G401 (cell line): ENCODE data around the gene KRT6A. TPM values are rescaled to one million over a fixed set of nuclear protein-coding genes. Genes with fewer than 3 reads are reported as not detected.
"Not testable (repeated sequence)": the region's sequence is repeated elsewhere in the genome, so short reads cannot be mapped to it uniquely, and the experiment has no call there.

Experiments used
- DNase-seq: peaks from one replicate; pipeline ENCODE4 v3.0.0-alpha.2; 2015; ENCODE audit warnings: low spot score
- in situ Hi-C: cut with HindIII; loops from 2 replicates; pipeline ENCODE4 v1.10.0; 2016; ENCODE audit warnings: low sequenced_read_pairs, mixed read lengths
- total RNA-seq: library from RNA; depleted of rRNA; stranded (reverse); fragments of >200 nt; shearing (Covaris generic); gene quantifications from 2 replicates; pipeline ENCODE4 v1.2.3, GENCODE V29; 2014

Gene KRT6A
- total RNA-seq, 1 experiment from 2014 or later, result not detected

DNA sequence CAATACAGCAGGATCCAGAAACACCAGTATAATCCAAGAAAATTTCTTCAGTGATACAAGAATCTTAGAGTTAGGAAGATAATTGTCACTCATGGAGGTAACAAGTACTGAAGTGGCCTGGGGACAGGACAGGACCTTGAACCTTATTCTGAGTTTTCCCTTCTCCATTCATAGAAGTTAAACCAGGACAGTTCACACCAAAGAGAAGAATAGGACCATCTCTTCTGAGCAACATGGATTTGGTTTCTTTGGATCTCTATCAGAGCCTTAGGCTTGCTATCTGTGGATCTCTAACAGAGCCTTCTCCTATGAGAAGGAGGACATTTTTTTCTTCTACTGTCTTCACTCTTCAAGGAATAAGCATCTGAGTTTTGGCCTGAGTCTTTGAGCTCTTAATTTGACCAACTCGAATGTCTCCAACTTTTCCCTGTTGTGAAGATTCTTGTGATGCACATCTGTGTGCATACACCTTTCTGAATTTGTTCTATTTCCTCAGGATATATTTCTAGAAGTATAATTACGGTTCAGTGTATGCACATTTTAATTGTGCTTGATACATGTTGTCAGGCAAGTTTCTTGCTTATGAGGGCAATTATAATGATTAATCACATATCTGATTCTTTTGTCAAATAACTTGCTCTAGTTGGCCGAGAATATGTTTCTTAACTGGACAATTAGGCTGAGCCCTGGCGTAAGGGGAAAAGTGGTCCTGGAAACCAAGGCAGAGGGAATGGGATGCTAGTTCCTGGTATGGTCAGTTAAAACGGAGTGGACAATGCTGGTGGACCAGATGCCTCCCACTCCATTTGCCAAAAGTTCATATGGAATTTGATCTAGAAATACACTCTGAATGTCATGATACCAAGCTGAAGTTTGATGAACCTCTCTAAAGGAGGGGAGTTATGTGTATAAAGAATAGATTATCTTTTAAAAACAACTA lies 6.6 kb downstream of the KRT6A start:
- in situ Hi-C loops, result no loop called here

DNA sequence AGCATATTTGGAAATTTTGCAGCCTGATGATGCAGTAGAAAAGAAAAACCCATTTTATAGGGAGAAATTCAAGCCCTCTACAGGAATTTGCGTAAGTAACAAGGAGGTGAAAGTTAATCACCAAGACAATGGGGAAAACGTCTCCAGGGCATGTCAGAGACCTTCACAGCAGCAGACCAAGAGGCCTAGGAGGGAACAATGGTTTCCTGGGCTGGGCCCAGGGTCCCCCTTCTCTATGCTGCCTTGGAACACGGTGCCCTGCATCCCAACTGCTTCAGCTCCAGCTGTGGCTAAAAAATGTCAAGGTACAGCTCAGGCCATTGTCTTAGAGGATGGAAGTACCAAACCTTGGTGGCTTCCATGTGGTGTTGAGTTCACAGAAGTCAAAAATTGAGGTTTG lies 13.0 kb downstream of the KRT6A start:
- in situ Hi-C loops, result no loop called here
- DNase-seq, result no peak

More for the DNA sequence above, 6.6 kb downstream of the KRT6A start:
- DNase-seq, result no peak

DNA sequence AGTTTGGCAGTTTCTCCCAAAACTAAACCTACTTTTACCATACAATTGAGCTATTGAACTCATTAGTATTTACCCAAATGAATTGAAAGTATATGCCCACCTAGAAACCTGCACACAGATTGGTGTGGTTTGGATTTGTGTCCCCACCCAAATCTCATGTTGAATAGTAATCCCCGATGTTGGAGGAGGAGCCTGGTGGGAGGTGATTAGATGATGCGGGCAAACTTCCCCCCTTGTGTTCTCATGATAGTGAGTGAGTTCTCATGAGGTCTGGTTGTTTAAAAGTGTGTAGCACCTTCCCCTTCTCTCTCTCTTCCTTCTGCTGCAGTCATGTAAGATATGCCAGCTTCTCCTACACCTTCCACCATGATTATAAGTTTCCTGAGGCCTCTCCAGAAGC lies 15.4 kb downstream of the KRT6A start:
- in situ Hi-C loops, result no loop called here
- DNase-seq, result no peak

DNA sequence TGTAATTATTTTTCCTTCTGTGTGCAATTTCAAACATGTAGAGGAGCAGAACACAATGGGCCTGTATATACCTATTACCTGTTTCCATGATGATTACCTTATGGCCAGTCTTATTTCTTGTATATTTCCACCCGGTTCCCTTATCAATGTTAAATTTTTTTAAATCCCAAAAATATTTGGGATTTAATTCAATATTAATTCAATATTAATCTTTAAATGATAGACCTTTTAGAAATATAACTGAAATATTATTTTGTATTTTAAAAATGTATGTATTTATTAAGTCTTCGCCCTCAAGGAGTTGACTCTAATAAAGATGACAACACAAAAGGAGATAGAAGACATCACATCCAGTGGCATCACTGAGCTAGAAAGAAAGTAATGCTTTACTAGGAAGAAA lies 18.8 kb downstream of the KRT6A start:
- in situ Hi-C loops, result no loop called here
- DNase-seq, result no peak

DNA sequence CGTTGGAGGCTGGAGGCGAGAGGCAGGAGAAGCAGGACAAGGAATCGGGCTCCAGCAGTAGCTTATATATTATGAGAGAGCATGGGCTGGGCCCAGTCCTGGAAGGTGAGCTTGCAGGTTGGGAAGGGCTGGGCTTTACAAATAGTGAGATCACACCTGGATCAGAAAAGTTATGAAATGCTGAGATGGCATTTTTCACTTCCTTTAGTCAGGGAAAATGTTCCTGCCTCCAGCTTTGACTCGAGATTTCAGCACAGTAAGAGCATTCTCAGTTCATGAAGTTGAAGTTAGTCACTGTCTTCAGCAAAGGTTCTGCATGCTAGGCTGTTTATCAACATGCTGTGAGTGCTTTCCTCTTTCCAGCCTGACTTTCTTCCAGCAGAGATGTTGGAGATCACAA lies 19.3 kb downstream of the KRT6A start, which contains the start of gene KRT6C:
Gene KRT6C, minus strand, starts transcription at position 38 of the 400 bp plus-strand sequence. CDS start 68 bp downstream, outside the sequence.
- in situ Hi-C loops, result no loop called here
- DNase-seq, result no peak

DNA sequence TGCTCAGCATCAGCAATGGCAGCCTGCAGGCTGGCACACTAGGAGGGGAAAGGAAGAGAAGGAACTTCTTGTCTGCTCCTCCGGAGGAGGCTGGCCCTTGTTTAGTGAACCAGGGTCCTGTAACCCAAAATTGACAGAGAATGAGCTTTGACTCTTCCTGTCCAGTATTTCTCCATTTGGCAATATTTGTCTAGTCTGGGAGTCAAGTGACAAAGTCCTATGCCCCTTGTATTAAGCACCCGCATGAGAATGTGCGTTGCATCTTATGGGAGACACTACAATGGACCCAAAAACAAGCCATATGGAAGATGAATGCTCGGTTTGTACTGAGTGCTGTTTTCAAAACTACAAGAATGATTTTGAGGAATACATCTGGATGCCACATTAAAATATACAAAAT lies 23.2 kb downstream of the KRT6A start:
- in situ Hi-C loops, result no loop called here
- no peak for DNase-seq

DNA sequence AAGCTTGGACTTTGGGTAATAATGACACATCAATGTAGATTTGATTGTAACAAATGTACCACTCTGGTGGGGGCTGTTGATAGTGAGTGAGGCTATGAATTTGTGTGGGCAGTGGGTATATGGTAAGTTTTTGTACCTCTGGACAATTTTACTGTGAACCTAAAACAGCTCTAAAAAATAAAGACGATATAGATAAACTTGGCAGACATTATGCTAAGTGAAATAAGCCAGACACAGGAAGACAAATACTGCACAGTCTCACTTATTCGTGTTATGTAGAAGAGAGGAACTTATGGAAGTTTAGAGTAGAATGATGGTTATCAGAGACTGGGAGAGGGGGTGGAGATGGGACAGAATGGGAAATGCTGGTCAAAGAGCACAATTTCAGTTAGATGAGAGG lies 28.2 kb downstream of the KRT6A start:
- in situ Hi-C loops, result no loop called here
- no peak for DNase-seq

DNA sequence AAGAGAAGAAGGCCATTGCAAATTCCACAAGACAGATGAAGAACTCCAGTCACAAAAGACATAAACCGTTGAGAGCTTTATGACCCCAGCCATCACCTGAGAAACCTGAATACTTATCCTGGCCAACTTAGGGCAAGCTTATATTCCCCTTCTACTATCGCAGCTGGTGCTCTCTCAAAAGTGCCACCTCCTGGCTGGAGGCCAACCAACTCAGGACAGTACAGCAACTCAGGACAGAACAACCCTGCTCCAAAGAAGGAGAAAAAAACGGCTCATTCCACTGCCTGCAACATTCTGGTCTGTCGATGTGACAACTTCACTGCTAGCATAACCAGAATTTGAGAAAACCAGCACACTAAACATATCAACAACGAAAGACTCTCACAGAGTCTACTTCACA lies 31.4 kb downstream of the KRT6A start:
- in situ Hi-C loops, result no loop called here
- DNase-seq, result no peak

DNA sequence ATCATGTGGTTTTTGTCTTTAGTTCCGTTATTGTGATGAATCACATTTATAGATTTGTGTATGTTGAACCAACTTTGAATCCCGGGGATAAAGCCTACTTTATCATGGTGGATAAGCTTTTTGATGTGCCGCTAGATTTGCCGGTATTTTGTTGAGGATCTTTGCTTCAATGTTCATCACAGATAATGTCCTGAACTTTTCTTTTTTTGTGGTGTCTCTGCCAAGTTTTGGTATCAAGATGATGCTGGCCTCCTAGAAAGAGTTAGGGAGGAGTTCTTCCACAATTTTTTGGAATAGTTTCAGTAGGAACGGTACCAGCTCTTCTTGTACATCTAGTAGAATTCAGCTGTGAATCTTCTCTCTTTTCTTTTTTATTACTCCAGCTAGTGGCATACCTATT lies 34.2 kb downstream of the KRT6A start:
- in situ Hi-C loops, result no loop called here

DNA sequence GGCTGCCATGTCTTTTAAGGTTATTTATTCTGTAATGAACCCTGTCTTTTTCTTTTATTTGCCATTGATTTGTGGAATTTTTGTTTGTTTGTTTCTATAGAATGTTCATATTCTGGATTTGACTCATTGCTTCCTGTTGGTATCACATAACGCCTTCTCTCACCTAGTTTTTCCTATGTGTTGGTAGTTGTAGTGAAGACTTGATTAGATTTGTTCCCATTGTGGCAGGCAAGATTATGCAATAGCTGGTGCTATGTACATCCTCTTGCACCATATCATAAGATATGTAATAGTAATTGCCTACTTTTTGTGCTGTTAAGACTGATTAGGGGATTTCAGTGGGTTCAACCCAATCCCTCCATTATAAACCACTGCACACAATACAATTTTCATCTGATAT lies 37.2 kb downstream of the KRT6A start:
- in situ Hi-C loops, result no loop called here

More for the DNA sequence above, 34.2 kb downstream of the KRT6A start:
- DNase-seq, result no peak

DNA sequence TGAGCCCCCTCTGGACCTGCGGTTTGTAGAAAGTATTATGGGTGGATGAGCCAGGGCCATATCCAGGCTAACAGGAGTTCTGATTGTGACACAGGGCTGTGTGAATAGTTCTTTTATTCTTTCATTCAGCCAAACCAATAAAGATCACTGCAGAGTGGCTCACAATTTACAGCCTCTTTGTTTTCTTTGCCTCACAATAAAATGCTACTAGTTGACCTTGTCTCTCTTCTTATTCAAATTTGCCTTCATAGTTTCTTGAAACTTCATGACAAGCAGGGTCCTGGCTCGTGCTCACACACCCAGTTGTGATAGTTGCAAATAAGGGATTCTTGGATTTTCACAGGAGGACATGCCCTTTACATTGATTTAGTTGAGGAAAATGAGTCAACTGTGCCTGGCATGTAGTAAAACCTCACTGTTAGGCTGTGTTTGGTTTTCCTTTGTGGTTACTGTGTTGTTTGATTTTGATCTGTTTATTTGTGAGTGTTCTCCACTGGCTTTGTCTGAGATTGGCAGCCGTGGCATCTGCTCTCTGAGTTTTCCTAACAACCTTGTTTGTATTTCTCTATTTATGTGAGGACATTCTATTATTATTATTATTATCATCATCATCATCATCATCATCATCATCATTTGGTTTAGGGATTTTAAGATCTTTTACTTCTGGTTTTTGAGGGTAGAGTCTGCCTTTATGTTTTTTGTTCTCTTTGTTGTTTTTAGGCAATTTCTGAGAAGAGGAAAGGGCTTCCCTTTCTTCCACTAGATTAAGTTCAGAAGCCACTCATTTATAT lies 38.5 kb downstream of the KRT6A start:
- in situ Hi-C loops, result no loop called here
- DNase-seq, result no peak

More for the DNA sequence above, 37.2 kb downstream of the KRT6A start:
- DNase-seq, result no peak

DNA sequence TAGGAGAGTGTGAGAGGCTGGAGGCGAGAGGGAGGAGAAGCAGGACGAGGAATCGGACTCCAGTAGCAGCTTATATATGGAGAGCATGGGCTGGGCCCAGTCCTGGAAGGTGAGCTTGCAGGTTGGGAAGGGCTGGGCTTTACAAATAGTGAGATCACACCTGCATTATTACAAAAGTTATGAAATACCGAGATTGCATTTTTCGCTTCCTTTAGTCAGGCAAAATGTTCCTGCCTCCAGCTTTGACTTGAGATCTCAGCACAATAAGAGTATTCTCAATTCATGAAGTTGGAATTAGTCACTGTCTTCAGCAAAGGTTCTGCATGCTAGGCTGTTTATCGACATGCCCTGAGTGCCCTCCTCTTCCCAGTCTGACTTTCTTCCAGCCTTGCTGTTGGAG lies 41.0 kb downstream of the KRT6A start, which contains the start of gene KRT6B:
Gene KRT6B, minus strand, starts transcription at position 46 of the 400 bp plus-strand sequence. CDS start 68 bp downstream, outside the sequence.
- in situ Hi-C loops, result no loop called here

DNA sequence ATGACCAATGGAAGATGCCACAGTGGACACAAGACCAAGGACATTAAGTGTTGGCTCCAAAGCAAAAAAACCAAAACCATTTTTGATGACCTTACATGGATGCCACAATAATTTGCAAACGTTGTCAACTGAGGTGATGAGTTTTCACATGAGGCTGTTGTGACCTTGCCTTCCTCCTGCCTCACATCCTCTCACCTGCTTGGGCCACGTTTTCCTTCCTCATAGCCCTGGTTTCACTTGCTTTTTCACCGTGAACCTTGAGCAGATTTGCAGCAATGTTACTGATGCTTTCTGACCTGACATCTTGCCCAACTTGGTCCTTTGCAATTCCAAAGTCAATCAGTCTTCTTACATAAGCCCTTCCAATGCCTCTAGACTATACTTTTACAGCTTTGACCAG lies 44.8 kb downstream of the KRT6A start:
- in situ Hi-C loops, result no loop called here
- no peak for DNase-seq

More for the DNA sequence above, 41.0 kb downstream of the KRT6A start, which contains the start of gene KRT6B:
- DNase-seq, result no peak

DNA sequence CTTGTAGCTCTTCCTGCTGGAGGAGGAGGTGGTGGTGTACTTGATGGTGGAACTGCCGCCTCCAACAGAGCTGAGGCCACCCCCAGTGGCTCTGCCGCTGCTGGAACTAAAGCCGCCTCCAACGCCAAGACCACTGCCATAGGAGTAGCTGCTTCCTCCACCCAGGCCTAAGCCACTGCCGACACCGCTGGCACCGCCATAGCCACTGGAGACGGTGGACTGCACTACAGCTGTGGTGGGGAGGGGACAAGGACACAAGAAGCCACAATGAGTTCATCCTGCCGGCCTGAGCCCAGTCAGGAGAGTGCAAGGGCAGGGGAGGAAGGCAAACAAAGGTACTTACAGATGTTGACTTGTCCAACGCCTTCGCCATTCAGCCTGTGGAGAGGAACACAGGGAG lies 45.9 kb downstream of the KRT6A start:
- DNase-seq, in situ Hi-C loops: not testable (repeated sequence)

DNA sequence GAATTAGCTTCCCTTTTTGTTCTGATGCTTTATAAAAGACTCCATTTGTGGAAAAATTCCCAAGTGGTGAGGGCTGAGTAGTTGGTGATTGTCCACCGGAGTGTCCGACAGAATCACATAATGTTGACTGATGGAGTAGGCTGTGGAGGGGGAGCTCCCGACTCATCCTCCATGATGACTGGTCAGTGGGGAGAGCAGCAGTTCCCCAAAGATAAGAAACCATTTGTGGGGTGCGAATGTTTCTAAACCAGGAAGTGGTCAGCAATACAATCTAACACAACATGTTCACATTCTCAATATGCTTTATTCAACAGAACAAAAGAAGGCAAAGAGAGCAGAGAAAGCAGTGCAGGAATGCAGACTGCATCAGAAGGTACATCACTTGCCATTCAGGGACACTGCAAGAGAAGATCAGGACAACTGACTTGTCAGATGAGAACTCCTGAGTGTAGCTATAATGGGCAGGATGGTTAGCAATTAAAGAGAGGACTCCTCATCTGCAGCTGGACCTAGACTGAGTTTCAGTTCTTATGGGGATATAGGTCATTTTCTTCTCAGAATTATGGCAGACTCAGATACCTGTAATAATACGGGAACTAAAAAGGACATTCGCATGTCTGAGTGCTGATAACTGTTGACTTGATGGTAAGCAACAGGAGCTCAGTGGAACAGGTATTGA lies 46.6 kb downstream of the KRT6A start:
- no peak for DNase-seq
- in situ Hi-C loops, result no loop called here

DNA sequence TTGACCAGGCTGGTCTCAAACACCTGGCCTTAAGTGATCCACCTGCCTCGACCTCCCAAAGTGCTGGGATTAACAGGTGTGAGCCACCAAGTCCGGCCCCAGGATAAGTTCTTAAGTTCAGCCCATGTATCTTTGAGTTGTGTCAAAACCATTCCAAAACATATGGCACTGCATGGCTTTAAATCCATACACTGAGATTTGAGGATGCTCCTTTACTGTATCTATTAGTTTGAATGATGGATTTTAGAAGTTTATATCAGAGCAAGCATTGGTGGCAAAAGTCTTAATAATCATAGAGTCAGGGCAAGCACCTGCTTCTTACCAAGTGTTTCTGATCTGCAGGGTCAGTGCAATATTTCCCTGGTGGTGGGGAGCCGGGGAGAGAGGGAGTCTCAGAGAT lies 47.2 kb downstream of the KRT6A start:
- in situ Hi-C loops, result no loop called here
- no peak for DNase-seq

DNA sequence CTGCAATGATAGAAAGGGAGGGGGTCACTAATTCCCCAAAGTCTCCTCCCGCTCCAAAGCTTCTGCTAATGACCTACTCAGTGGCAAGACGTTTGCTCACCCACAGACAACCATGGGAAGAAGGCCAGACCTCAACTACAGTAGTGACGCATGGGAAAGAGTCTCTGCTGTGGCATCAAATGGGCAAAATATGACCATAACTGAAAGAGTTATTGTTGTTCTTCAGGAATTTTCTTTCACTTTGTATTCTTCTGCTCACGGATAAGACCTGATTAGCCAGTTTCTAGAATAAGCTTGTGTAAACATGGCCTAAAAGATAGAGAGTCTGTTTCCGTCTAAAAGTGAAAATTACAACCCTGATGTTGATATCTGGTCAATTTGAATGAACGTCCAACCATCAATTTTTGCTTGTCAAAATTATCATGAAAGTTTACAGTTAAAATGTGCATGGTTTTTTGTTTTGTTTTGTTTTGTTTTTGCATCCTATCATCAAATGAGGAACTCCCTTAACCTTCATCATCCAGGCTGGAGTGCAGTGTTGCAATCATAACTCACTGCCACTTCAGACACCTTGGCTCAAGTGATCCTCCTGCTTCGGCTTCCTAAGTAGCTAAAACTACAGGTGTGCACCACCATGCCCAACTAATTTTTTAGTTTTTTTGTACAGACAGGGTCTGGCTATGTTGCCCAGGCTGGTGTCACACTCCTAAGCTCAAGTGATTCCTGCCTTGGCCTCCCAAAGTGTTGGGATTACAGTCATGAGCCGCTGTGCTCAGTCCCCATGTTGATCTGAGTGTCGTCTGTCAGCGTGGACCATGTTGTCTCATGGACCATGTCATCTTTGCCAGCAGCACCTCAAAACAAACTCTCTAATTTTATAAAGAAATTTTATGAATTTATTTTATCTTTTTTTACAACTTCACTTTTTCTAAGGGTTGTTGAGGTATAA lies 48.1 kb downstream of the KRT6A start:
- in situ Hi-C loops, result no loop called here
- DNase-seq, result no peak

DNA sequence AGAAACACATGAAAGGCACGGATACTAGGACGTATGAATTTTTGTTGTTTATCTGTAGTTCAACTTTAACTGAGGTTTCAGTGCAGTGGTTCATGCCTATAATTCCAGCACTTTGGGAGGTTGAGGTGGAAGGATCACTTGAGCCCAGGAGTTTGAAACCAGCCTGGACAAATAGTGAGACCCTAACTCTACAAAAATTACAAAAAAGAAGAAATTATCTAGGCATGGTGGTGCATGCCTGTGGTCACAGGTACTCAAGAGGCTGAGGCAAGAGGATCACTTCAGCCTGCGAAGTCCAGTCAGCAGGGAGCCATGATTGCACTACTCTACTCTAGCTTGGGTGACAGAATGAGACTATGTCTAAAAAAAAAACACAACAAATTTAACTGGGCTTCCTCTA lies 49.1 kb downstream of the KRT6A start:
- no peak for DNase-seq
- in situ Hi-C loops, result no loop called here
